Panc1 (cell line): ENCODE results near the gene GPC6. TPM values are rescaled to one million over a fixed set of nuclear protein-coding genes. Genes with fewer than 3 reads are reported as not detected.

Source experiments
- ATAC-seq: fragments of 200-7000 bp; cut with Tn5 transposase; 2 replicates; pipeline ENCODE4 v1.9.1; 2020; ENCODE audit warnings: mild to moderate bottlenecking, moderate library complexity
- BruUV-seq: library from RNA; stranded (reverse); fragments of 400-500 nt; replicated peaks from 2 replicates; lab custom pipeline; 2021; lab: Mats Ljungman, UMichigan
- CTCF ChIA-PET: fragments of 300-600 bp; sonication (Branson Sonifier 250); formaldehyde crosslinking; loops from one replicate; lab custom pipeline; 2022; ENCODE audit warnings: antibody characterized with exemption; lab: Charles Lee
- POLR2A ChIA-PET: fragments of 300-600 bp; sonication (Branson Sonifier 250); formaldehyde crosslinking; loops from one replicate; lab custom pipeline; 2022; ENCODE audit warnings: antibody characterized with exemption; lab: Charles Lee
- DNase-seq: peaks from one replicate; pipeline ENCODE4 v3.0.0-alpha.2; 2010; ENCODE audit warnings: low read depth, low spot score
- H3K27ac ChIP-seq: 2 replicates; pipeline ENCODE4 v1.5.1; 2011; ENCODE audit warnings: mild to moderate bottlenecking, low read length, inconsistent platforms
- H3K27me3 ChIP-seq: fragments of 200-500 bp; sonication (Bioruptor generic); 2 replicates; pipeline ENCODE4 v1.6.0; 2014; ENCODE audit warnings: low read length, inconsistent platforms; ENCODE audit not compliant: control insufficient read depth, insufficient read depth
- H3K36me3 ChIP-seq: fragments of 200-500 bp; sonication (Bioruptor generic); 2 replicates; pipeline ENCODE4 v1.5.1; 2014; ENCODE audit warnings: inconsistent platforms, mild to moderate bottlenecking, low read length, moderate library complexity; ENCODE audit not compliant: control insufficient read depth, insufficient read depth
- H3K4me1 ChIP-seq: 2 replicates; pipeline ENCODE4 v1.5.1; 2011; ENCODE audit warnings: inconsistent platforms, mild to moderate bottlenecking, low read length, moderate library complexity; ENCODE audit not compliant: control insufficient read depth, insufficient read depth
- H3K4me3 ChIP-seq, 2 experiments: 2 replicates each; pipeline ENCODE4 v1.5.1; 2011 to 2012; ENCODE audit warnings: low read depth in 2 of 2, low read length in 2 of 2, mild to moderate bottlenecking in 2 of 2, inconsistent platforms in 1 of 2, moderate library complexity in 1 of 2
- H3K9me3 ChIP-seq: fragments of 200-500 bp; sonication (Bioruptor generic); 2 replicates; pipeline ENCODE4 v1.5.1; 2014; ENCODE audit warnings: low read depth, mild to moderate bottlenecking, inconsistent platforms, low read length, moderate library complexity; ENCODE audit not compliant: control insufficient read depth, insufficient read depth
- POLR2AphosphoS5 ChIP-seq: IDR thresholded peaks from 2 replicates; pipeline ENCODE4 v1.6.1; 2012; ENCODE audit warnings: mild to moderate bottlenecking, low read depth, low read length, moderate library complexity
- REST ChIP-seq, 2 experiments: IDR thresholded peaks; 2 replicates each; pipeline ENCODE4 v1.6.1; 2011 to 2012; ENCODE audit warnings: low read depth in 2 of 2, control low read depth in 1 of 2, low read length in 1 of 2, mild to moderate bottlenecking in 1 of 2, moderate library complexity in 1 of 2; ENCODE audit not compliant: insufficient read depth in 1 of 2
- SIN3A ChIP-seq: IDR thresholded peaks from 2 replicates; pipeline ENCODE4 v1.6.1; 2012; ENCODE audit warnings: low read depth, mild to moderate bottlenecking, low read length, moderate library complexity, borderline replicate concordance; ENCODE audit not compliant: insufficient read depth
- TCF7L2 ChIP-seq: IDR thresholded peaks from 2 replicates; pipeline ENCODE4 v1.6.1; 2011; ENCODE audit warnings: mild to moderate bottlenecking, low read depth, low read length, inconsistent platforms
- in situ Hi-C: cut with HindIII; loops from 2 replicates; pipeline ENCODE4 v1.10.0; 2016; ENCODE audit warnings: low sequenced_read_pairs, low pct_unique_long_range_greater_than_20kb
- intact Hi-C: fragments of 100-400 bp; cut with micrococcal nuclease; formaldehyde crosslinking; loops from one replicate; pipeline ENCODE4 v1.10.0; 2022; ENCODE audit not compliant: unreplicated experiment
- total RNA-seq: library from RNA; stranded (reverse); gene quantifications from one replicate; pipeline ENCODE4 v1.2.1, GENCODE V29; 2021; ENCODE audit not compliant: unreplicated experiment
- TF ChIP-seq, protein P1 (sequence below): fragments of 450-650 bp; IDR thresholded peaks from 2 replicates; pipeline ENCODE4 v1.5.1; 2017; ENCODE audit warnings: mild to moderate bottlenecking

Gene GPC6
- total RNA-seq, 1 experiment from 2014 or later, result 4.8 TPM

DNA sequence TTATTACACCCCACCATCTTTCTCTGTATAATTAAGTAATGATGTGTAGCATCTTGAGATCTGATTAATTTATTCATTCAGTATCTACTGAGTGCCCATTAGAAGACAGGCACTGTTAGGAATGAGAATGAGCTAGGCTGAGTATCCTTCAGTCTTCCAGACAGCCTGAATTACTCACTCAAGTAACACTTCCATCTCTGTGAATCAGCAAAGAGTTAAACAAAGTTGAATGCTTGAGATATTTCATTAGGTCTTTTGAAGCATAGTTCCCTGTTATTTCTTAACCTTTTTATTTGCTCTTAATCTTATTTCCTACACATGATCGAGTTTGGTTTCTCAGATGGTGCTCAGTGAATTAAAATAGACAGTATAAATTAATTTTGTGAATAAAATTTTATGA is 839.1 kb downstream of the GPC6 start:
- H3K4me1 ChIP-seq, result no peaks in the 10 kb centered on the region
- BruUV-seq, result no TSS peak
- intact Hi-C loops (no loop called here), in situ Hi-C loops (no loop called here)
- DNase-seq (no peak), ATAC-seq (no peak)
- no peak overlapping the region for H3K27ac ChIP-seq
- H3K4me3 ChIP-seq, result no peak overlapping the region
- no peaks in the 10 kb centered on the region for H3K36me3 ChIP-seq
- no peak for TF ChIP-seq TCF7L2
- TF ChIP-seq POLR2AphosphoS5, result no peak
- TF ChIP-seq, protein P1, sequence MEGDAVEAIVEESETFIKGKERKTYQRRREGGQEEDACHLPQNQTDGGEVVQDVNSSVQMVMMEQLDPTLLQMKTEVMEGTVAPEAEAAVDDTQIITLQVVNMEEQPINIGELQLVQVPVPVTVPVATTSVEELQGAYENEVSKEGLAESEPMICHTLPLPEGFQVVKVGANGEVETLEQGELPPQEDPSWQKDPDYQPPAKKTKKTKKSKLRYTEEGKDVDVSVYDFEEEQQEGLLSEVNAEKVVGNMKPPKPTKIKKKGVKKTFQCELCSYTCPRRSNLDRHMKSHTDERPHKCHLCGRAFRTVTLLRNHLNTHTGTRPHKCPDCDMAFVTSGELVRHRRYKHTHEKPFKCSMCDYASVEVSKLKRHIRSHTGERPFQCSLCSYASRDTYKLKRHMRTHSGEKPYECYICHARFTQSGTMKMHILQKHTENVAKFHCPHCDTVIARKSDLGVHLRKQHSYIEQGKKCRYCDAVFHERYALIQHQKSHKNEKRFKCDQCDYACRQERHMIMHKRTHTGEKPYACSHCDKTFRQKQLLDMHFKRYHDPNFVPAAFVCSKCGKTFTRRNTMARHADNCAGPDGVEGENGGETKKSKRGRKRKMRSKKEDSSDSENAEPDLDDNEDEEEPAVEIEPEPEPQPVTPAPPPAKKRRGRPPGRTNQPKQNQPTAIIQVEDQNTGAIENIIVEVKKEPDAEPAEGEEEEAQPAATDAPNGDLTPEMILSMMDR, result no peak
- no peak for TF ChIP-seq SIN3A
- no peak for TF ChIP-seq REST (IDR thresholded peaks at IDR 0.05; ENCODE audit: insufficient read depth in 1 of 2, low read depth in 2 of 2, low read length in 1 of 2)
- no peaks in the 10 kb centered on the region for H3K9me3 ChIP-seq
- POLR2A ChIA-PET, result no interaction called here
- H3K27me3 ChIP-seq, result no peaks in the 10 kb centered on the region
- CTCF ChIA-PET, result no interaction called here

DNA sequence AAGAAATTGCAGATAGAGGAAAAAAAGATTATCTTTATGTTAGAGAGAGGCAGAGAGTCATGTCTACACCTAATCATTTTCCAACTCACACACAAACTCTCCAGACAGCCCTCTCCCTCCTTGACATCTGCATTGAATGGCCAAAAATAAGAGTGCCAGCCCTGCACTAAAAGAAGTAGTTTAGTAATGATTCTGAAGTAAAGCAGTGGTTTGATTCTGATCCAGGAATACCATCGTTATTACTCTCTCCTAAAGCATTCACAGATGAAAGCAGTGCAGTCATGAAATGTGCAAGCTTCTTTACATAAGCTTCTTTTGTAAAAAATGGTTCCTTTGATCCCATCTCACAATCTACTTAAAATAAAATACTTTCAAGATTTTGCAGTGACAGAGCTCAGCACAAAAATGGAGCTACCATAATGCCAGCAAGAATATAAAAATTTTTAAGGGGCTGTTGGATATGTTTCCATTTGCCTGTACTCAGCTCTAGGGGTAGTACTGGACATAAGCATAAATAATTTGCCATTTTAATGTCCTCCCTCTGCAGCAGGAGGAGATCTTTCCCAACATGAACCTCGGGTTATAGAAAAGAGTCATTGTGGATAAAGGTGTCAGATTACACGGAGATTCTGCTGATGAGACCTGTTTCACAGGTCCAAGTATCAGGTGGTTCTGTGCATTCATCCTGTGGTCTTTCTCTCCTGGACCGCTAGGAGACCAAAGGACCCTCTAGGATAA is 846.6 kb downstream of the GPC6 start:
- no TSS peak for BruUV-seq
- in situ Hi-C loops, result no loop called here
- no peak for DNase-seq
- H3K27me3 ChIP-seq, result no peaks in the 10 kb centered on the region
- H3K36me3 ChIP-seq, result no peaks in the 10 kb centered on the region
- H3K4me3 ChIP-seq, result no peak overlapping the region
- intact Hi-C loops, result no loop called here
- CTCF ChIA-PET, result no interaction called here
- ATAC-seq, result no peak
- no peaks in the 10 kb centered on the region; the same call in 1 of the 2 replicates for H3K9me3 ChIP-seq
- no peaks in the 10 kb centered on the region for H3K4me1 ChIP-seq
- no peak overlapping the region for H3K27ac ChIP-seq
- POLR2A ChIA-PET, result no interaction called here
- no peak for TF ChIP-seq REST (IDR thresholded peaks at IDR 0.05; ENCODE audit: insufficient read depth in 1 of 2, low read depth in 2 of 2, low read length in 1 of 2)
- no peak for TF ChIP-seq POLR2AphosphoS5
- TF ChIP-seq, protein P1, result no peak
- TF ChIP-seq SIN3A, result no peak
- TF ChIP-seq TCF7L2, result no peak
